NT2/D1 (cell line): ENCODE measurements around the gene COL2A1.

Source experiments
- YY1 ChIP-seq: IDR thresholded peaks from 2 replicates; pipeline ENCODE4 v1.6.1; 2011; ENCODE audit not compliant: insufficient read length, insufficient read depth
- ZNF274 ChIP-seq: IDR thresholded peaks from 2 replicates; pipeline ENCODE4 v1.6.1; 2011; ENCODE audit warnings: mild to moderate bottlenecking, low read depth, low read length

DNA sequence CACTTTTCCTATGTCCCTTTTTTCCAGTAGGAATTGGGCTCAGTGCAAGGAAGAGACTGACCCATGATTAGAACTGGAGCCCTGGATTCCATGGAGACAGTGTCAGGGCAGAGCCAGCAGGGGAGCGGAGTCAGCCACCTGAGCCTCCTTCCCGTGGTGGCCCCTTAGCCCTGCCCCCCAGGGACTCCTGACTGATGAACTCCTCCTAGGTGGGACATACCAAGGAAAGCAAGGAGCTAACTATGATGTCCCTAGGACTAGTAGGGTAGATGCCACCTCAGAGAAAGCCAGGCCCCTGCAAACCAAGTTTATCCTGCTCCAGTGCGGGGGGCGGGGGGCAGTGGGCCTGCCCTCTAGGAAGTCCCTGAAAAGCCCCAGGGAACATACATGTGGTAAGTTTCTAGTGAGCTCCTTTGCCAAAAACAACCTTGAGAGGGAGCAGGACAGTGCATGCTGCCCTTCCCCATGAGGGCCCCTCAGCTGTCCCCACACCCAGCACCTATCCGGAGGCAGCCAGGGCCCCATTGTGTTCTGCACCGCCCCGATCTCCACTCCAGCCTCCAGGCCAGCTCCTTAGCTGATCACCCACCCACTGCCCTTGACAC is 6.2 kb upstream of the COL2A1 start:
- no peak for TF ChIP-seq ZNF274
- TF ChIP-seq YY1: no peak
